Stimulated activated CD8-positive, alpha-beta memory T cell treated with anti-CD3 and anti-CD28 coated beads, Interleukin-4, amount 100 ng/mL, for 1 hour (primary cell): ENCODE results near the gene HS6ST1.

Experiments used
- DNase-seq, 2 donors: peaks; one replicate each; pipeline ENCODE4 v3.0.0-alpha.2; 2020; ENCODE audit warnings: low read depth in 2 of 2, low spot score in 1 of 2

HS6ST1 gene

DNA sequence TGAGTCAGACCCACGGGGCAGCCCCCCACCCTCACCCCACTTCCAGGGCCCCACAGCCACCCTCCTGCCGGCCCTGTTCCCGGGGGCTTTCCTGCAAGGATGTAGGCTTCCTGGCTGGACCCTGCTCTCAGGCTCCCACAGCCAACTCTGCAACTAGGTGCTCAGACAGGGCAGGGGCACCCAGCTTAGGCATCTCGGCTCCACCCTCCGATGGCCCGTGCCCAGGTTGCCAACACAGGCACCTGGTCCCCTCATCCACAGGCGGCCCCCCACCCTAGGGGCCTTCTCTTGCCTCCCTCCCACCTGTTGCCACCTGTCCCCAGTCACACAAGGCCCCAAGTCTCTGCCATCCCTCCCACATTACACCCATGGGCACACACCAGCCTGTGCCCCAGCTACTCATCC is 34.6 kb downstream of the HS6ST1 start:
- no peak for DNase-seq

DNA sequence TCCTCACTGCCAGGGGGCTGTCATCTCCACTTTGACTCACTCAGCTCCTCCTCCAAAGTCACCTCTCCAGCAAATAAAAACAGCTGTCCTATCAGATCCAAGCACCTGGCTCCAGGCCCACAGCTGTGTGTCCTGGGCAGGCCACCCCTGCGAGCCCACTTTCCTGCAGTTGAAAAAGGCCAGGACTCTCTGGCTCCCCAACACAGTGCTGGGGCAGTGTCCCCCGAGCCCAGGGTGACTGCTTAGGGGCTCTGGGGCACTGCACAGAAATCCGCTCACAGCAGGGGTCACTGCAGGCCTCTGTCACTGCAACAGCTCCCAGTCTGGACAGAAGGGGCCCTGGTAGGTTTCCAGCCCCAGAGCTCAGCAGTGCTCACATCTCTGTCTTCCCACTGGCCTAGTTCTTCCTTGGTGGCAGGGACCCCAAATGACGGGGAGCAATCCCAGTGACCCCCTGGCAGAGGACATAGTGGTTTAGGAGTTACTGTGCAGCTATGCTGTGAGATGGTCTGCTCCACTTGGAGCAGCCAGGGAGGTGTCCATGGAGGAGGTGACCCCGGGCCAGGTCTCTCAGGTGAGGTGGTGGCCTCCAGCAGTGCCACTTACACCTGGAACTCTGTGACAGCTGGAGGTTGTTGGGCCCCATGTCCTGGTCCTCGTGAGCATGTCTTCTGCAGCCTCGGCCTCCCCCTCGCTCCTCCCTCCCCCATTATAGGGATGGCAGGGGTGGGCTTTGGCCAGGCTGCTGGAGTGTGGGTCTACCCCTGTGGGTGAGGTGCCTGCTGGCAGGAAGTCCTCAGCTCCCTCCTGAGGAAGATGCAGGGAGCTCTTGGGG is 35.5 kb downstream of the HS6ST1 start:
- DNase-seq: no peak

DNA sequence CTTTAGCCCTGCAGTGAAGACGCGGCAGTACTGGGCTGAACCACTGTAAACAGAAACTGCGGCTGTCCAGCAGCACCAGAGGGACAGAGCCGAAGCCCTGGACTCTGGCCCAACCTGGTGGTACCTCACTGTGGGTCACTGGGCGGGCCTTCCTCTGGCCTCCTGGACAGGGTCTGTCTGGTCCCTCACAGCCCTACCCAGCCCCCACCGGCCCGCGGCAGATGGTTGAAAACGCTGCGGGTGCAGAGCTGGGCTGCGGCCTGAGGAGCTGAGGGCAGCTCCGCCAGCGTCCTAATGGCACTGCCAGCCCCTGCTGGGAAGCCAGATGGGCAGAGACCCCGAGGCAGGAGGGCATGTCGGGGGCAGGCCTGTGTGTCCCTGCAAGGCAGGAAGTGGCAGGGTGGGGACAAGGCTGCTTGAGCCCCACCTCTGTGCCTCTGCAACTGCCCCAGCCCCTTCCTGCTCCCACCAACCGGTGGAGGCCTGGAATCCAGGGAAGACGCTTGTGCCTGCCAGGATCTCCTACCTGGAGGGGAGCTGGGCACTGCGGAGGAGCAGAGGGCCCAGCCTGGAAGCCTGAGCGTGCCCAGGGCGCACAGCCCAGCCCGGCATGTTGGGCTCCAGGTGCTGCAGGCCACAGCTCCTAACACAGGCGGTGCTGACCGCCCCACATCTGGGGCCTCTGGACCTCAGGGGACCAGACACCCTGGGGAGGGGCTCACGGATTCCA is 36.3 kb downstream of the HS6ST1 start:
- no peak for DNase-seq

DNA sequence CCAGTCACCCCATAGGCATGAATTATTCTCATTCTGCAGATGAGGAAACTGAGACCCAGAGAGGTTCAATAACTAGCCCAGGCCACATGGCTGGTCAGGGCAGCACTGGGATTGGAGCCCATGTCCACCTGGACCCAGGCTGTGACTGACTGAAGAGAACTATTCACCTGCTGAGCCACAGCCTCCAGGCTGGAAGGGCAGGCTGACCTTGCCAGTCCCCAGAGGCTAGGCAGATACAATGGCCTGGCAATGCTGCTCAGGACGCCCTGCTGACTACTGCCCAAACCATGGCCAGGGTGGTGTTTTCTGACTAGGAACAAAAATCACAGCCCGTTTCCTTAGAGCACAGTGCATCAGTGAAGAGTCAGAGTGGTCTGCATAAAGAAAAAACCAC is 36.8 kb downstream of the HS6ST1 start:
- DNase-seq: no peak

DNA sequence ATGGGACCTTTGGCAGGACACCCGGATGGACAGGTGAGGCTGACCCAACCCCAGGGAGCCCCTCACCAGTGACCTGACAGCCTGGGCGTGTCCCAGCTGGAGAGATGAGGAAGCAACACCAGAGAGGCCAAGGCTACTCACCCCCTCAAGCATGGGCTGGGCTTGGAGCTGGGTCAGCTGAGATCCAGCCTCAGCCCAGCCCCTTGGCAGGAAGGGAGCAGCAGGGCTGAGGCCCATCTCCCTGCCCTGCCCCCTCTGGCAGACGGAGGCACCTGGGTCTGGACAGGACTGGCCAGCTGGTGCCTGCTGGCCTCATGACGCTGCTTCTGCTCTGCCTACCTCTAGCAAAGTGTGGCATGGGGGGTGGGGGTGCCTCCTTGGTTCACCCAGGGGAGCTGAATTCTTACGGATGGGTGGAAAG is 37.8 kb downstream of the HS6ST1 start:
- no peak for DNase-seq

DNA sequence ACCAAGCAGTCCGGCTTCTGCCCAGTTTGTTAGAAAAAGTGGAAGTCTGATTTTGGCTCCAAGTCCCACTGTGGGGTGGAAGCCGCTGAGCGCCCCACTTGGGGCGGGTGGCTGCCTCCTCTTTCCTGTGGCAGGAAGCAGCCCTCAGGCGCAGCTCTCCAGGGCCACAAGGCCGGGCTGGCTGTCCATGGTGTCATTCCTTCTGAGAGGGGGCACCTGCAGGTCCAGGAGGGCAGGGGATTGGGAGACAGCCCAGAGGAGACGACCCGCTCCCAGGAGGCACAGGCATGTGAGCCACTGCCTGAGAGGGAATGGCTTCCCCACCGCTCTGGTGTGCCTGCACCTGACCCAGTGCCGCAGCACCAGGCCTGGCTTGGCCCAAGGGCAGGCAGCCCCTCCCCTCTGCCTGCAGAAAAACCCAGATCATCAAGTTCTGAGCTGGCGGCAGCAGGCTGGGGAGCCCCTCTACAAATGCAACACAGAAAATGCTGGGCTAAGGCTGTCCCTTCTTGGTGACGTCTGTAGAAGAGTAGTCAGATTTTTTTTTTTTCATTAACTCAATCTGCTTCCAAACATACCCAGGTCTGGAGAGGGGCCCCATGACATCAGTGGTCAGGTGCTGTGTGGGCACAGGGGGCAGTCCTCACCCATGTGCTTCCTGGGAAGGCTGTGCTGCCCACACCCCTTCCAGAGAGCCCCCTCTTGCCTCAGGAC is 38.4 kb downstream of the HS6ST1 start:
- DNase-seq: no peak

DNA sequence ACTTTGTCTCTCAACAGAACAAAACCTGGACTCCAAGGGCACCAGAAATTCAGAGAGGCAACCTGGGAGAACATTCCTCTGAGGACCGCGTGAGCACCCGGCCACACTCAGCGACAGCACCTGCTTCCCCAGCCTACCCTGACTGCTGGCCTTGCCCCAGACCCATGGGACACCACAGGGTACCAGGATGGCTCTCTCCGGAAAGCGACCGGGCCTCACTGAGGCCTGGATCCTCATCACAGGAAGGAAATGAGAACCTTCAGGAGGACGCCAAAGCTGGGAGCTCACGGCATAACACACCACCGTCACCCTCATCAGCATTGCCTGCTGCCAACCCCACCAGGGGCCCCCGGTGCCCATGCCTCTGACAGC is 38.9 kb downstream of the HS6ST1 start:
- DNase-seq: no peak

DNA sequence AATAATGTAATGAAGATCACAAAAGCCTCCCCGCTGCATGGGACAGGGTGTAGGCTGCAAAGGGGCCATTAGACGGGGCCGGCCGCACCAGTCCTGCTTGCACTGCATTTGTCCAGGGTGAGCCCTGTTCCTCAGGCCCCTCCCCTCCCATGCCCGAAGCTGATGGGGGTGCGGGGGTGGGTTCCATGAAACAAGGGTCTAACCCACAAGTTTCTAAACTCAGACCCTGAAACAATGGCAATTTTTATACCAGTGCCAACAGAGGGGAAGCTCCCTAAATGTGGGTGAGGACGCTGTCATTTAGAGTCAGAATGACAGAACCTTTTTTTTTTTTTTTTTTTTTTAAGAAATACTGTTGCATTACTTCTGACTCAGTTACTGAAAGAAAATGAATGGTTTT is 39.7 kb downstream of the HS6ST1 start:
- no peak for DNase-seq

DNA sequence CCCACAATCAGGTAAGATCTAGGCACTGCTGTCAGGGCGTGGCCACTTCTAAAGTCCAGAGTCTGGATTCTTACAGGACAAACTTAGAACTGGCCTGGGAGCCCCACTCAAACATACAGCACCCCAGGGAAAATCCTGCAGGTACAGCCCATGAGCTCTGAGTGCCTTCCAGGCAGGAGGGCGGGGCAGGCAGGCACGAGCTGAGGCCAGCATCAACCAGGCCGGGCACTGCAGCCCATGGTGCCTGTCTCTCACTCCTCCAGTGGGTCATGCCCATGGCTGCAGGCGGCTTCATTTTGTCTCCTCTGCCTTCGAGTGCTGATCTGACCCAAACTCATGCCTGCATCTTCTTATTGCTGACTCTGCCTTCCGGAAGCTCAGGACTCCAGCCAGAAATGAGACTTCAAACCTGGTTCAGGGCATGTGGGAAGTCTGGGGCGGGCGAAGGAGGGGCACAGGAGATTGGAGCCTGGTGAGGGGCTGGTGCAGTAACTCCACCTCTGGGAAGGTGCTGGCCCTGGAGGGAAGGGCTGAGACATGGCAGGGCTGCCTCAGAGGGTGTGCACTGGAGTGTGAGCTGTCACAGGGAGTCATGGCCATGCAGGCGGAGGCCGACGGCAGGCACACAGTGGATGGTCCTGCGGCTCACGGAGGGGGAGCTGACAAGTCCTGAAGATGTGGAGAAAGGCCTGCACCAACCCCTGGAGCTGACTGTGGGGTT is 40.5 kb downstream of the HS6ST1 start:
- DNase-seq: no peak

DNA sequence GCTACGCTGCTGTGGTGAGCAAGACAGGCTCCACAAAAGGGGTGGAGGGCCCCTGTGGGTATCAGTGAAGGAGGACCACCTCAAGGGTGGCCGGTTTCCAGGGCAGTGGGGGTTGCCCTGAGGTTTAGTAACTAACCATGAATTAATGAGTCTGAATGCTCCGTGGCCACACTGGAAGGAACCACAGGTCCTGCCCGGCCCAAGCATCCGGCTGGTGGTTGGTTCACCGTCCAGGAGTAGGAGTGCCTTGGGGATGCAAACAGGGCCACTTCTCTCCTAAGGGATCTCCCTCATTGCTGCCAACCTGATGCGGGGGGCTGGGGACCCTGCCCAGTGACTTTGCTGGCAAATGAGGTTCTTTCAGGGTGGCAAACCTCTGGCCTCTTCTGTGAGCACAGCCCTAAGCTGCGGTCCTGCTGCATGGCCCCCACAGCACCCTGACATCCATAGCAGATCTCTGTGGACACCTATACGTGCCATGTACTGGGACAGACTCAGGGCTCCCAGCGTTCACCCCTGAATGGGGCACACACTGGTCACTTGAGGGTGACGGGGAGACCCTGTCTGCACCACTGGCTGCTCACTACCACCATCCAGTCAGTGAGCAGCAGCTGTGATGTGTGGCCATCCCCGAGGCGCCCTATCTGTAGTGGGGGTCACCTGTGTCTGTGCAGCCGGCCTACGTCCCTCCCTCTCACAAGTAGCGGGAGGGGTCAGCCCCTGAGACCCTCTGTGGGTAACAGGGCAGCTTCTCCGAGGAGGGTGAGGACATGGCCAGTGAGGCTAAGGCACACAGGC is 41.6 kb downstream of the HS6ST1 start:
- DNase-seq: no peak

DNA sequence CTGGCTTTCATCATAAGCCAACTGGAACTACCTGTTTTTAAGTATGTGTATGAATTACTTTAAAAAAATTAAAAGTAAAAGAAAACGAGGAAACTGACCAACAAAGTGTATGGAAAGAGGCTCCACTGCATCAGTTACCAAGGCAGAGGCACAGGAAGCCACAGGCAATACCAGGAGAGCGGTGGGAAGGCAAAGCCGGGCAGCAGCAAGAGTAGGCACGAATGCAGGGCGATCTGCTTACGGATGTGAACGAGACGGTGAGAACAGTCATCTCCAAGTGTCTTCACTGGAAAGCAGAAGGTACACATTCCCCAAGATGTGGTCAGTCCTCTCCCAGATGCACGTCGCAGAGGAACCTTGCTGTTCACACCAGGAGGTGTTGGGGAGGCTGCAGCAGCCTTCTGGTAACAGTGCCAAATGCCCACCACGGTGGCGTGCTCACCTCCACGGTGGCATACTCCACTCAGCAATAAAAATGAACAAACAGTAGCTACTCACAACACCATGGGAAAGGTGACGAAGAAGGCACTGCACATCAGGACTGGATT is 43.1 kb downstream of the HS6ST1 start:
- DNase-seq: no peak

DNA sequence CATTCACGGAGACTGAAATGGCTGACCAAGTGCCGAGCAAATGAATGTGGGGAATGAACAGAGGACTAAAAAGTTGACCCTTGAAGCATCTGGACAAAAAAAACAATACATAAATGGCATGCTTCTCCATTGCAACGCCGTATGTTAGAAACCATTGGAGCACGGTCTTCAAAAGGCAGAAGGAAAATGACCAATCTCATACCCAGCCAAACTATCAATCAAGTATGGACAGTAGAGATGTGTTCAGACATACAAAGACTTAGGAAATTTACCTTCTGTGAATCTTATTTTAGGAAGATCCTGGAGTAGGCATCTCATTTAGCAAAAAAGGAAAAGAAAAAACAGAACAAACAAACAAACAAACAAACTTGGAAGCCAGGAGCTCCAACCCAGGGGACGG is 44.5 kb downstream of the HS6ST1 start:
- no peak for DNase-seq

DNA sequence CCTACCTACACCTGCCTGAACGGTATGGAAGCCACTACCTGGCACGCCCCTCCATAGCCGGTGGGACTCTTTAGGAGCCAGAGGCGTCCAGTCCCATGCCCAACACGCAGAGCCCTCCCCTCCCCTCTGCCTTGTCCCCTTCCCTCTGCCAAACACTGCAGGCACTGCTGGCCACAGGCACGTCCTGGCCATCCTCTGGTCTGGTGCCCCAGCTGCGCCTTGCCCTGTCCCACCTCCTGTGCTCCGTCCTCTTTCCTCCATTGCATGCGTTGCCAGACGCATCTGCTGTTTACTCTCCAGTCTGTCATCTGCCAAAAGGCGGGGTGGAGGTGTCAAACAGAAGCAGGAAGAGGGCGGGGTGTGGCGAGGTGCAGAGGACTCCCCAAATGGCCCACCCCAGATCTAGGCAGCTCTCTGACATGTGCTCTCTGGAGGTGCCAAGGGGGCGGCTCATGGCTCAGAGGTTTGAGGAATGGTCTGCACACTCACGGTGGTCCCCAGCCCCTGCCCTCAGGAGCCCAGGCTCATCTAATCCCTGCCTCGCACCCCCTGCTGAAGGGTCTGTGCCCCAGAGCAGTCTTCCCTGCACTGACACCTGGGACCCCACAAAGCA is 45.1 kb downstream of the HS6ST1 start:
- peak in 1 of 2 donors; percentile 8 for DNase-seq

DNA sequence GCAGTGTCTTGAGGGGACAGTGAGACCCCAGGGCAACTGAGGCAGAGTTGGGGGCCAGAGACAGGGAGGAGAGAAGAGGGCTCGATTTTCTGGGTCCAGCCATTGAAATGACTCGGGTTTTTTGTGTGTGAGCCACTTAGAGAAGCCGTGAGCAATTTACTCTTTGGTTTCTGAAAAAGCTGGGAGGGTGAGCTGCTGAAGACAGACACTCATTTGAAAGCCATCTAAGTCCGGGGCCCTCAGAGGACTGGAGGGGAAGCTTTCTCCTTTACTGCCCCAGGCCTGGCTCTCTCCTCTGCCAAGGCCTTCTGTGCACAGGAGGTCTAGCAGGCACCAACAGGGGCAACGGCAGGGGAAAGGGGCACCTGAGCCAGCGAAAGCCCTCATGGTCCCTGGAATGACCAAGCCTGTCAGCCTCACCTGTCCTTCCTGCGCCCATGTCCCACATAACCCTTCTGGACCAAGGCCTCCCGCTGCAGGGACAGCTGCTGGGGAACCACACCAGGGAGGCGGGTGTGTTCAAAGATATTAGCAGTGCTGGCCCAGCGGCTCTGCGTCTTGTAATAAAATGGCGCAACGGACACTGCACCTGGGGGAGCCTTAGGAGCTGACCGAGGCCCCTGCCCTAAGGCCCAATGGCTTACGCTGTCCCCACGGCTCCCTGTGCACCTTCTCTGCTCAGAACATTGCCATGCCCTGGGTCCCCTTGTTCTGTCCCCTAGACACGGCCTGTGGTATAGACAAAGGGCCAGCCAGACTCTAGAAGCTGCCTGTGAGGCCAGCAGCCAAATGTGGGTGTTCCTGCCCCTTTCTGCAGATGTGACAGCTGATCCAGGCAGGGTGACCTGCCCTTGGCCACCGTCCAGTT is 45.8 kb downstream of the HS6ST1 start:
- no peak for DNase-seq

DNA sequence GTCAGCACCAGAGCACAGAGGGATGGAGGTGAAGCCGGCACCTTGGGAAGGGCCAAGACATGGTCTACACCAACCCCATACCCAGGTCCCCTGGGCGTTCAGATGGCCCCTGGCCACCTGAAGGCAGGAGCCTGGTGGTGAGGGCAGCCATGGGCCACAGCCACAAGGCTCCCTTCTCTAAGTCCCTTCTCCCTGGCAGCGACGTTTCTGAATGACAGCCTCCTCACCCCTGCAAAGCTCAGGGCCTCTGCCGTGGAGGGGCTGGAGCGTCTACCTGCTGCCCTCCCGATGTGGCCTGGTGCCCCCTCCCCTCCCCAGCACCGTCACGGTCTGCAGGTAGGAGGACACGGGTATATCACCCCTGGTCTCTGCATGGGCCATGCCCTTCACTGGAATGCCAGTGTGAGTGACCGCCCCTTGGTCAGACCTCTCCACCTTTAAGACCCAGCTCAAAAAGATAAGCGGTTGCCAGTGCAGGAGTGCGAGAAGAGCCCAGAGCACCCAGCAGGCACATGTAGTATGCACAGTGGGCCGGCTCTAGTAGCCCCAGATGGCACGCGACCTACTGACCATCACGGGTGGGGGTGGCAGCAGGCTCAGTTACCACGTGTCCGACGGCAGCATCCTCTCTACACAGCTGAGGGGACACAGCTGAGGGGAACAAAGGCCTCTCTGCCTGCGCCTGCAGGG is 46.6 kb downstream of the HS6ST1 start:
- DNase-seq: no peak

DNA sequence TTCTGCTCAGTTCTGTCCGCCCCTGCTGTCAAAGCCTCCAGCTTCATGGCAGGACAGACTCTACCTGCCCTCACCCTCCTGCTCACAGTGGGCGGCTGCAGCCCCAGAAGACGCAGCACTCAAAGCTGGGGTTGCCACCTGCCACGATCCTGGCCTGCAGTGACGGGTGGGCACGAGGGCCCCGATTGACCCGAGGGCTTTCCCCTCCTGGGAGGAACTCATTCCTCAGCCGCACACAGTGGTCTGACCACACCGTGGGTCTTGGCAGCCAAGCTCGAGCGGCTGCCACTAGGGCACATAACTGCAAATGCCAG is 47.1 kb downstream of the HS6ST1 start:
- DNase-seq: no peak

DNA sequence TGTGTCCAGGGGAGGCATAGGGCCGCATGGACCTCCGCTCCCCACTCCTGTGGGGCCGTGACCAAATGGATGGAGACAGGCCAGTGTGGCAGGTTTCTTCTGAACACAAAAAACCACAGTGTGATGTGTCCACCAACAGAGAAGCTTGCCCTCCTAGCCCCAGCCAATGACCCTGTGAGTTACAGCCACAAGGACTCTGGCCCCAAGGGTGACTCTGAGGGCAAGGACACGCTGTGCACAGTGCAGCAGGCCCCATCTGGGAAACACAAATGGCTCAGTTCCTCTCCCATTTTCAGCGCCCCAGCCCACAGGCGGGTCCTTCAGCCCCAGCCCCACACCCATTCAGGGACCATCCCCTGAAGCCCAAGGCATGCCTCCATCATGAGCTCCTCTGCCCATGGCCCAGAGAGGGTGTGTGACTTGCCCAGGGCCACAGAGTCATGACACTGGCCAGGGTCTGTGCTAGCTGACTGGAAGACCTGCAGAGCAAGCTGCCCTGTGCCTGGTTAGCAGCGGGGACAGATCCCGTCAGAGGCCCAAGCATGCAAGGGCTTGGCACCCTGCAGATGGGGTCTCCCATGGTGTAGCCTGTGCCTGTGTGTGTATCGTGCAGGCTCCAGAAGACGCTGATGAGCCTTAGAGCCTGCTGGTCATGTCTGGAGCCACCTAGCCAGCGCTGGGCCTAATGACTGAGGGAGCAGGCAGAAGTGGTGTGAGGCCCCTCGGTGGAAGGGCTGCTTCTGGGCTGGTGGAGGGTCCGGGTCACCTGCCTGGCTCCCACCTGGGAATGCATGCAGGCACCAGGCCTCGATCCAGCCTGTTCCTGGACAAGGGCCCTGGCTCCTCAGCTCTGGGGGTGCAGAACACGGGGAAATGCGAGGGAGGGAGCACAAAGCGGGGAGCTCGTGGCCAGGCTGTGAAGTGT is 47.7 kb downstream of the HS6ST1 start:
- DNase-seq: no peak
